IPS DF 4.7 (cell line): ENCODE results near the gene IRF5.

Experiments used
- DNase-seq: peaks from one replicate; pipeline ENCODE4 v3.0.0-alpha.2; 2013; ENCODE audit warnings: low spot score; ENCODE audit errors: extremely low read depth

IRF5 gene

GRCh38 chr7:128919881-128920799 lies 17.6 kb upstream of the IRF5 start:
- DNase-seq, result no peak

GRCh38 chr7:128920913-128921582 lies 16.7 kb upstream of the IRF5 start:
- DNase-seq, result no peak

GRCh38 chr7:128921866-128922440 lies 15.8 kb upstream of the IRF5 start:
- DNase-seq, result no peak

- no peak for DNase-seq
These were observed 15.0 kb upstream of the IRF5 start for GRCh38 chr7:128922496-128923410.

GRCh38 chr7:128923411-128923800 lies 14.3 kb upstream of the IRF5 start:
- DNase-seq, result no peak

- DNase-seq, result no peak
These were observed 12.8 kb upstream of the IRF5 start for GRCh38 chr7:128924707-128925588.

- no peak for DNase-seq
These were observed 9.4 kb upstream of the IRF5 start for GRCh38 chr7:128928159-128928813.

GRCh38 chr7:128928882-128929788 lies 8.6 kb upstream of the IRF5 start:
- no peak for DNase-seq

GRCh38 chr7:128931190-128931798 lies 6.4 kb upstream of the IRF5 start:
- DNase-seq, result no peak

GRCh38 chr7:128931965-128932861 lies 5.5 kb upstream of the IRF5 start:
- no peak for DNase-seq

- DNase-seq, result no peak
These were observed 4.9 kb upstream of the IRF5 start for GRCh38 chr7:128932862-128933179.

- DNase-seq, result no peak
These were observed 4.4 kb upstream of the IRF5 start for GRCh38 chr7:128933180-128933891.

- DNase-seq, result no peak
These were observed 3.1 kb upstream of the IRF5 start for GRCh38 chr7:128934361-128935341.

- DNase-seq, result no peak
These were observed 2.4 kb upstream of the IRF5 start for GRCh38 chr7:128935342-128935730.

- DNase-seq, result no peak
These were observed 929 bp upstream of the IRF5 start for GRCh38 chr7:128936798-128937197.

GRCh38 chr7:128937271-128937646 lies 468 bp upstream of the IRF5 start:
- no peak for DNase-seq
